ENCODE measurements around the gene ZNF135. TPM values are rescaled to one million over a fixed set of nuclear protein-coding genes. Genes with fewer than 3 reads are reported as not detected.

ZNF135 gene
- total and polyA plus RNA-seq, 2 of the 4 experiments (the other 2 are of a cell fraction): 2.4 to 2.7 TPM

- TF ChIP-seq BHLHE40 (IDR thresholded peaks at IDR 0.05; ENCODE audit: low read depth, low read length): no peak
These were observed 28.0 kb downstream of the ZNF135 start (continued) for GRCh38 chr19:58086825-58087710.

GRCh38 chr19:58088521-58089052 lies 29.5 kb downstream of the ZNF135 start:
- Histone ChIP-seq H3K4me3 (ENCODE audit: insufficient read depth, low read depth, low read length) (no peak overlapping the region), H2BK15ac (ENCODE audit: low read depth, low read length) (no peak overlapping the region), H3K14ac (replicated peaks; ENCODE audit: low read depth, low read length) (no peak overlapping the region), H2BK20ac (ENCODE audit: low read depth, low read length) (no peak overlapping the region), H2AK9ac (replicated peaks; ENCODE audit: low read depth, low read length, poor library complexity) (no peak overlapping the region), H3K4me1 (ENCODE audit: control insufficient read depth, insufficient read depth, low read length) (no peaks in the 10 kb centered on the region), H3K9ac (ENCODE audit: low read depth, low read length) (no peak overlapping the region), H2BK120ac (ENCODE audit: low read depth, low read length) (no peak overlapping the region), H2BK5ac (ENCODE audit: low read depth, low read length, poor library complexity, severe bottlenecking) (no peak overlapping the region), H3K4me2 (ENCODE audit: low read depth, low read length) (no peak overlapping the region), H3K18ac (ENCODE audit: low read depth, low read length) (no peak overlapping the region), H4K91ac (ENCODE audit: insufficient read depth, low read depth, low read length) (no peak overlapping the region), H3K9me3 (ENCODE audit: control insufficient read depth, insufficient read depth, low read length) (peaks cover 84% of the 10 kb centered on the region), H3K9me1 (ENCODE audit: insufficient read depth, low read length) (no peaks in the 10 kb centered on the region), H3K4ac (ENCODE audit: low read depth, low read length) (no peak overlapping the region), H2AK5ac (ENCODE audit: low read depth, low read length) (no peak overlapping the region), H4K8ac (ENCODE audit: low read depth in 2 of 2, low read length in 2 of 2) (no peak overlapping the region), H3K79me1 (ENCODE audit: low read depth in 1 of 2, low read length in 2 of 2) (no peaks in the 10 kb centered on the region), H4K5ac (ENCODE audit: low read depth, low read length) (no peak overlapping the region), H3K36me3 (ENCODE audit: control insufficient read depth, insufficient read depth, low read length) (peaks cover 35% of the 10 kb centered on the region), H4K20me1 (ENCODE audit: insufficient read depth, low read length) (no peaks in the 10 kb centered on the region), H3K56ac (ENCODE audit: extremely low read depth, insufficient read depth, low read length) (no peak overlapping the region), H2AFZ (replicated peaks; ENCODE audit: low read length, poor library complexity) (no peak overlapping the region), H3K27ac (ENCODE audit: insufficient read depth, low read length) (no peak overlapping the region), H3K27me3 (ENCODE audit: control insufficient read depth, insufficient read depth, low read length) (no peaks in the 10 kb centered on the region), H3K23ac (ENCODE audit: low read depth, low read length) (no peak overlapping the region)
- dilution Hi-C loops (cut with HindIII; ENCODE audit: low sequenced_read_pairs, unreplicated experiment) (no loop called here), intact Hi-C loops (cut with micrococcal nuclease) (no loop called here), in situ Hi-C loops (cut with MboI; ENCODE audit: low sequenced_read_pairs) (no loop called here)
- DNase-seq (no peak), ATAC-seq (ENCODE audit: low read depth) (no peak)
- CTCF ChIA-PET: no interaction called here
- WGBS, 2 experiments (ENCODE audit: extremely low coverage in 2 of 2, insufficient read length in 1 of 2): 86% methylated on average over 6 of the region's 13 CpGs; no CpG with 5 or more reads in 1 of the 2 experiments
- BruUV-seq (replicated peaks): no TSS peak
- TF ChIP-seq MAFK (IDR thresholded peaks at IDR 0.05; ENCODE audit: low read depth, low read length) (no peak), CTCF (conservative IDR thresholded peaks at IDR 0.05; ENCODE audit: low read depth, low read length) (no peak), USF2 (IDR thresholded peaks at IDR 0.05; ENCODE audit: low read depth, low read length) (no peak), ELK1 (IDR thresholded peaks at IDR 0.05; ENCODE audit: borderline replicate concordance, low read depth, low read length) (no peak), NFE2L2 (IDR thresholded peaks at IDR 0.05; ENCODE audit: low read depth, low read length) (no peak)
- POLR2A ChIA-PET (ENCODE audit: unreplicated experiment): no interaction called here
